ENCODE results near the gene KCNIP4. TPM values are rescaled to one million over a fixed set of nuclear protein-coding genes. Genes with fewer than 3 reads are reported as not detected.

KCNIP4 gene
- total and polyA plus RNA-seq, 3 donors from 2014 or later = 0.68 TPM; not detected in 2

DNA sequence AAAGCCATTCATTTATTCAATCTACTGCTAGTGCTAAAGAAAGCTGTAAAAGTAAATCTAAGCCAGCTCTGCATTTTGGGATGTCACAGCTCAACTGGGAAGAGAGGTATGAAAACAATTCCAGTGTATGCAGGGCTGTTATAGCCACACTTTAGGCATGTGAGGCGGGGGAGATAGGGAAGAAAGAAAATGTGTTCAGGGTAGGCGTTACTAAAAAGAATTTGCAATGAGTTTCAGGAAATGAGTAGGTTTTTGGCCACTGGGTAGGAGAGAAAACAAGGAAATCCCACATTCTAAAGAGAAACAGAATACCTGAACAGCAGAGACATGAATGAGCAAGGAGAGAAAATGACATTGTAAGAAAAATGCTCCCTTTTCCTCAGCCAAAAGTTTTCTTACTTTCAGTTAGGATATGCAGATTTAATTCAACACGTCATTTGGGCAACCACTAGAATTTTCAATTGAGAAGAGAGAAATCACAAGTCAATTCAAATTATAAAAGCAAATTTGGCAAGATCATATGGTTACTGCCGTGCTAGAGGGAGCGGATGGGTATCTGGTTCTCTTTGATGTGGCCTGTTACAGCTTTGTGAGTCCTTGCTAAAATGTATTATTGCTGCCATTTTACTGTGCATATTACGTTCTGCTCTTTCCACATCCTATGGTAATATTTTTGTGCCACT, 226.3 kb downstream of the KCNIP4 start:
- TF ChIP-seq, protein P1, sequence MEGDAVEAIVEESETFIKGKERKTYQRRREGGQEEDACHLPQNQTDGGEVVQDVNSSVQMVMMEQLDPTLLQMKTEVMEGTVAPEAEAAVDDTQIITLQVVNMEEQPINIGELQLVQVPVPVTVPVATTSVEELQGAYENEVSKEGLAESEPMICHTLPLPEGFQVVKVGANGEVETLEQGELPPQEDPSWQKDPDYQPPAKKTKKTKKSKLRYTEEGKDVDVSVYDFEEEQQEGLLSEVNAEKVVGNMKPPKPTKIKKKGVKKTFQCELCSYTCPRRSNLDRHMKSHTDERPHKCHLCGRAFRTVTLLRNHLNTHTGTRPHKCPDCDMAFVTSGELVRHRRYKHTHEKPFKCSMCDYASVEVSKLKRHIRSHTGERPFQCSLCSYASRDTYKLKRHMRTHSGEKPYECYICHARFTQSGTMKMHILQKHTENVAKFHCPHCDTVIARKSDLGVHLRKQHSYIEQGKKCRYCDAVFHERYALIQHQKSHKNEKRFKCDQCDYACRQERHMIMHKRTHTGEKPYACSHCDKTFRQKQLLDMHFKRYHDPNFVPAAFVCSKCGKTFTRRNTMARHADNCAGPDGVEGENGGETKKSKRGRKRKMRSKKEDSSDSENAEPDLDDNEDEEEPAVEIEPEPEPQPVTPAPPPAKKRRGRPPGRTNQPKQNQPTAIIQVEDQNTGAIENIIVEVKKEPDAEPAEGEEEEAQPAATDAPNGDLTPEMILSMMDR (IDR thresholded peaks at IDR 0.05) = no peak
- TF ChIP-seq POLR2A (IDR thresholded peaks at IDR 0.05) = no peak
- DNase-seq = no peak
- H3K4me3 ChIP-seq = no peak overlapping the region
- 86% methylated on average over 6 of the region's 6 CpGs for WGBS, 2 donors
- H3K27me3 ChIP-seq = no peaks in the 10 kb centered on the region
- H3K9me3 ChIP-seq = no peaks in the 10 kb centered on the region
- intact Hi-C loops (cut with DNase I; ENCODE audit: low total_unique reads) = no loop called here
- no peaks in the 10 kb centered on the region for H3K4me1 ChIP-seq
- H3K36me3 ChIP-seq (ENCODE audit: low read depth, missing control alignments) = no peaks in the 10 kb centered on the region
- no peak overlapping the region for H3K27ac ChIP-seq

DNA sequence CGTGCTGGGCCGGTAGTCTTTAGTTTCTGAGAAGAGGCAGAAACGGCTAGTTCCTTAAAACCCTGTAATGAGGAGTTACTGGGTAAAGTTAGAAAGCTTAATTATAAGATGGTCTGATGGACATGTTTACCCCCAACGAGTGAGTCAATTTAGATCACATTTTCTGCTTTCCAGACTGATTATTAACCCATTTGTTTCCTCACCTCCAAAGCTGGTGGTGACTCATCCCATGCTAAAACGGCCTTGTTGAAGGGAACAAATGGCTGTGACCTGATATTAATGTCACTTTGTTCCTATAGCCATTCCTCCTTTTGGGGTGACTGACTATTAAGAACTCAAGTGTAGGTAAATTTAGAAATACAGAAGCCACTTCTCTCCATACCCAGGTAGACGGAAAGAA, 232.0 kb downstream of the KCNIP4 start:
- intact Hi-C loops (cut with DNase I; ENCODE audit: low total_unique reads) = no loop called here
- Histone ChIP-seq H3K27me3 (no peaks in the 10 kb centered on the region), H3K4me1 (no peaks in the 10 kb centered on the region), H3K27ac (no peak overlapping the region), H3K36me3 (ENCODE audit: low read depth, missing control alignments) (no peaks in the 10 kb centered on the region), H3K9me3 (no peaks in the 10 kb centered on the region), H3K4me3 (no peak overlapping the region)
- no peak for DNase-seq
- 73 to 76% methylated on average over 6 of the region's 6 CpGs for WGBS, 2 donors
- TF ChIP-seq POLR2A (IDR thresholded peaks at IDR 0.05) = no peak
- TF ChIP-seq, protein P1 (IDR thresholded peaks at IDR 0.05) = no peak

- H3K36me3 ChIP-seq (ENCODE audit: low read depth, missing control alignments) = no peaks in the 10 kb centered on the region
- H3K4me3 ChIP-seq = no peak overlapping the region
- 56 to 60% methylated on average over 6 of the region's 6 CpGs for WGBS, 2 donors
- H3K9me3 ChIP-seq = no peaks in the 10 kb centered on the region
- H3K4me1 ChIP-seq = no peaks in the 10 kb centered on the region
- no peaks in the 10 kb centered on the region for H3K27me3 ChIP-seq
- intact Hi-C loops (cut with DNase I; ENCODE audit: low total_unique reads) = no loop called here
- no peak overlapping the region for H3K27ac ChIP-seq
- no peak for DNase-seq
- TF ChIP-seq, protein P1 (IDR thresholded peaks at IDR 0.05) = no peak
- TF ChIP-seq POLR2A (IDR thresholded peaks at IDR 0.05) = no peak
These were observed 238.3 kb downstream of the KCNIP4 start for GRCh38 chr4:21710179-21710835.

- TF ChIP-seq POLR2A (IDR thresholded peaks at IDR 0.05) = no peak
- TF ChIP-seq, protein P1 (IDR thresholded peaks at IDR 0.05) = no peak
- Histone ChIP-seq H3K4me3 (no peak overlapping the region), H3K9me3 (no peaks in the 10 kb centered on the region), H3K27me3 (no peaks in the 10 kb centered on the region), H3K4me1 (no peaks in the 10 kb centered on the region), H3K27ac (no peak overlapping the region), H3K36me3 (ENCODE audit: low read depth, missing control alignments) (no peaks in the 10 kb centered on the region)
- intact Hi-C loops (cut with DNase I; ENCODE audit: low total_unique reads) = no loop called here
- no peak for DNase-seq
These were observed 238.8 kb downstream of the KCNIP4 start for GRCh38 chr4:21709761-21710160.

DNA sequence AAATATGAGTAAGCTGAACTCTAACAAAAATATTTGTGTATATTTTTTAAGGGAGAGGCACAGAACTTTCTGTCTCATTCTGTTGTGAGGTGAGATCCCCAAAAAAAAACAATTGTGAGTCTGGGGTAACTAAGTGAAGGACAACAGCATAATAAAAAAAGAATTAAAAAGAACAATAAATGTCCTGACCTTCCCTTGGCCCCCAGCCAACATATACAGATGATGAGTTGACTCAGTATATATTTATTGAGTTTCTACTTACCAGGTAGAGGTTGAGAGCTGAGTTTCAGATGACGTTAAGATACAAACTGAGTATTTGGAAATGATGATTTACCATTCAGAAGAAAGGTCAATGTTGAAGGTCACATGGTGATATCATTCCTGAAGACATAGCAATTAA, 239.5 kb downstream of the KCNIP4 start:
- intact Hi-C loops (cut with DNase I; ENCODE audit: low total_unique reads) = no loop called here
- TF ChIP-seq POLR2A (IDR thresholded peaks at IDR 0.05) = no peak
- TF ChIP-seq, protein P1 (IDR thresholded peaks at IDR 0.05) = no peak
- H3K36me3 ChIP-seq (ENCODE audit: low read depth, missing control alignments) = no peaks in the 10 kb centered on the region
- H3K4me1 ChIP-seq = no peaks in the 10 kb centered on the region
- 64 to 79% methylated on average over 1 of the region's 1 CpG for WGBS, 2 donors
- no peaks in the 10 kb centered on the region for H3K27me3 ChIP-seq
- H3K9me3 ChIP-seq = no peaks in the 10 kb centered on the region
- no peak overlapping the region for H3K4me3 ChIP-seq
- H3K27ac ChIP-seq = no peak overlapping the region
- DNase-seq = no peak
